ENCODE data around the gene PLEKHM2.

Gene PLEKHM2

DNA sequence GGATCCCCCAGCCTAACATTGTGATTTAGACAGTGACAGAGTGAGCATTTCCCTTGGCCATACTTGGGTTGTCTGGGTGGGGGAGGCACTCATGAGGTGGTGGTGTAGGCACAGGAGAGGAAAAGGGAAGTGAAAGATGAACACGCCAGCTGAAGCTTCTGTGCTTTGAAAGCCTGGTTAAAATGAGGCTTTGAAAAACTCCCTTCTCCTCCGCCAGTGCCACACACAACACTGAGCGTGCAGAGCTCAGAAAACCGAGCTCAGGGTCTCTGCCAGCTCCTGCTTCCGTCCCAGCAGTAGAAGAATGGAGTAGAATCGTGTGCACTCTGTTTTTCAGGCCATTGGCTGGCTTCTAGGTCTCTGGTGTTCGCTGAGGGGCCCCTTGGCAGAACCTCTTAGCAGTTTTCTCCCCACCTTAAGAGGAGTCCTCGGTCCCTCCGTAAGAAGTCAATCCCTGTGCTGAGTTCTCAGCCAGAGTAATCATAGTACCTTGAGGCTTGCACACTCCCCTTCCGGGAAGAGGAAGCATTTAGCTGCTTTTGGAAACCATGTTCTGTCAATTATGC is 12.9 kb downstream of the PLEKHM2 start:
- TF ChIP-seq, protein P1, sequence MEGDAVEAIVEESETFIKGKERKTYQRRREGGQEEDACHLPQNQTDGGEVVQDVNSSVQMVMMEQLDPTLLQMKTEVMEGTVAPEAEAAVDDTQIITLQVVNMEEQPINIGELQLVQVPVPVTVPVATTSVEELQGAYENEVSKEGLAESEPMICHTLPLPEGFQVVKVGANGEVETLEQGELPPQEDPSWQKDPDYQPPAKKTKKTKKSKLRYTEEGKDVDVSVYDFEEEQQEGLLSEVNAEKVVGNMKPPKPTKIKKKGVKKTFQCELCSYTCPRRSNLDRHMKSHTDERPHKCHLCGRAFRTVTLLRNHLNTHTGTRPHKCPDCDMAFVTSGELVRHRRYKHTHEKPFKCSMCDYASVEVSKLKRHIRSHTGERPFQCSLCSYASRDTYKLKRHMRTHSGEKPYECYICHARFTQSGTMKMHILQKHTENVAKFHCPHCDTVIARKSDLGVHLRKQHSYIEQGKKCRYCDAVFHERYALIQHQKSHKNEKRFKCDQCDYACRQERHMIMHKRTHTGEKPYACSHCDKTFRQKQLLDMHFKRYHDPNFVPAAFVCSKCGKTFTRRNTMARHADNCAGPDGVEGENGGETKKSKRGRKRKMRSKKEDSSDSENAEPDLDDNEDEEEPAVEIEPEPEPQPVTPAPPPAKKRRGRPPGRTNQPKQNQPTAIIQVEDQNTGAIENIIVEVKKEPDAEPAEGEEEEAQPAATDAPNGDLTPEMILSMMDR (IDR thresholded peaks at IDR 0.05): no peak

DNA sequence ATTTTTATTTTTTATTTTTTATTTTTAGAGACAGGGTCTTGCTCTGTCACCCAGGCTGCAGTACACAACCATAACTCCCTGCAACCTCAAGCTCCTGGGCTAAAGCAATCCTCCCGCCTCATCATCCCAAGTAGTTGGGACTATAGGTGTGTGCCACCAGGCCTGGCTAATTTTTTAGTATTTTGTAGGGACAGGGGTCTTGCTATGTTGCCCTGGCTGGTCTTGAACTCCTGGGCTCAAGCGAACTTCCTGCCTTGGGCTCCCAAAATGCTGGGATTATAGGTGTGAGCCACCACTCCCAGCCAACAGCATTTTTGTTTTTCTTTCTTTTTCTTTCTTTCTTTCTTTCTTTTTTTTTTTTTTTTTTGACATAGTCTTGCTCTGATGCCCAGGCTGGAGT is 14.1 kb downstream of the PLEKHM2 start:
- TF ChIP-seq, protein P1 (IDR thresholded peaks at IDR 0.05): no peak

DNA sequence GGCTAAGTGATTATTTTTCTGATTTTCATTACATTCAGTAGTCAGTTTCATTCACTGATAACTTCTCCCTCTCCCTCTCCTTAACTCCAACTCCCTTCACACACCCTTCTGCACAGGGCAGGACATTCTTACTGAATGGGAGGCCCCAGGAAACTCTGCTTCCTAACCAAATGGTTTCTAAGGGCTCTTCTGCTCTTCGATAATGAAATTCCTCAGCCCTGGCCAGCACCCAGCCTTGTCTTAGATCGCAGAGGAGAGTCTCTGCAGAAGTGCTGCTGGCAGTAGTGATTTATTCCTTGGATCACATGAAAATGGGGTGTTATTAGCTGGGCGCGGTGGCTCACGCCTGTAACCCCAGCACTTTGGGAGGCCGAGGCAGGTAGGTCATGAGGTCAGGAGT is 16.4 kb downstream of the PLEKHM2 start:
- TF ChIP-seq, protein P1 (IDR thresholded peaks at IDR 0.05): no peak

DNA sequence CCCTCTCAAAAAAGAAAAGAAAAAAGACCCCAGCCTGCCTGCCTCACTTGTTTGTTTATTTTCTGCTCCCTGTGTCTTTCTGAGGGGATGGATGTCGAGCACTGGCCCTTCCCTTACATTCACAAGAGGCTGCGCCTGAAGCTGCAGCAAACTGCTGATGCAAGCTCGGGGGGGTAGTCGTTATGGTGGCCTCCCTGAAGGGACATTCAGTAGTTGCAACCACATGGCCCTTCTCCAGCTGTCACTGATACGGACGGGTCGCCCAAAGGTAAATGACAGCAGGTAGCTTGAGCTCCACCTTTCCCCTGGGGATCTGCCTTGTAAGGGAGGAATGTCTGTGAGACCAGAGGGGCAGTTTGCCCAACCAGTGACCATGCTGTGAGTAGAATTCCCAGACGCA is 17.7 kb downstream of the PLEKHM2 start:
- TF ChIP-seq, protein P1 (IDR thresholded peaks at IDR 0.05): no peak

DNA sequence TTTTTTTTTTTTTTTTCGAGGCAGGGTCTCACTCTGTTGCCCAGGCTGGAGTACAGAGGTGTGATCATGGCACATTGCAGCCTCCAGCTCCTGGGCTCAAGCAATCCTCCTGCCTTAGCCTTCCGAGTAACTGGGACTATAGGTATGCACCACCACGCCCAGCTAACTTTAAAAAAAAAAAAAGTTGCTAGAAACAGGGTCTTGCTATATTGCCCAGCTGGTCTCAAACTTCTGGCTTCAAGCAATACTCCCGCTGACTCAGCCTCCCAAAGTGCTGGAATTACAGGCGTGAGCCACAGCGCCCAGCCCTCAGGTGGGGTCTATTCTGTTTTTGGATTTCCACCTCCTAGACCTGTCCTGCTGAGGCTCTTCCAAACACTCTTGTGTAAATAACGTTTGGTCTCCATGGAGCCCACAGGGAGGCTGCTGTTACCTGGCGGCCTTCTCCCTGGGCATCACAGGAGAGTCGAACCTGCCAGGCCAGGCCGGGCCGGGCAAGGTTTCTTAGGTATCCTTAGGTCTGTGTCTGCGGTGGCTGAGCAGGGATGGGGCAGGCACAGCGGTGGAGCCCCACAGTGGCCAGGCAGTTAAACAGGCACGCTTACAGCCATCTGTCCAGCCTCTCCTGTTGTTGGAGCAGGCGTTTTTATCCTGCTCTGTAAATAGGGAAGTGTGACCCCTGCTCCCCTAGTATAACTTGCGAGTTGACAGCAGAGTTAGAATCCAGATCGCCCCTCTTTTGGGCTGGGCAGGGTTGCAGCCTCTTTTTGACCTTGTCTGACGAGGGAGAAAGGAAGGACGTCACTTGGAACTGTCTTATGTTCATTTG is 18.8 kb downstream of the PLEKHM2 start:
- TF ChIP-seq, protein P1 (IDR thresholded peaks at IDR 0.05): no peak

DNA sequence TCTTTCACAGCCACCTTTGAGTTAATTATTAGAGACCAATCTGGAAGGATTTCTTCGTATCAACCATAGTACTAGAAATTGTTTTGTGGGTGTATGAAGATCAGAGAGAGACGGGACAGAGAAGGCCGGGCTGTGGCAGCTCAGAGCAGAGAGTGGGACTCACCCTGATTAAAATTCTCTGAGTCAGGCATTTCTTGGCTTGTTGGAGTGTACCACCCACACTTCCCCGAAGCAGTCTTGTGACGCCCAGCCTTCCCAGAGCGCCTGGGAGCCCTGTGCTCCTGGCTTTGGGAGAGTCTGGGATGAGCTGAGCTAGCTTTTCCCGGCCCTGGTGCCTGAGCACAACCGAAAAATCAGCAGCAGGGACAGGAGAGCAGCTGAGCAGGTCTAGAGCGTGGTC is 19.4 kb downstream of the PLEKHM2 start:
- TF ChIP-seq, protein P1 (IDR thresholded peaks at IDR 0.05): no peak

DNA sequence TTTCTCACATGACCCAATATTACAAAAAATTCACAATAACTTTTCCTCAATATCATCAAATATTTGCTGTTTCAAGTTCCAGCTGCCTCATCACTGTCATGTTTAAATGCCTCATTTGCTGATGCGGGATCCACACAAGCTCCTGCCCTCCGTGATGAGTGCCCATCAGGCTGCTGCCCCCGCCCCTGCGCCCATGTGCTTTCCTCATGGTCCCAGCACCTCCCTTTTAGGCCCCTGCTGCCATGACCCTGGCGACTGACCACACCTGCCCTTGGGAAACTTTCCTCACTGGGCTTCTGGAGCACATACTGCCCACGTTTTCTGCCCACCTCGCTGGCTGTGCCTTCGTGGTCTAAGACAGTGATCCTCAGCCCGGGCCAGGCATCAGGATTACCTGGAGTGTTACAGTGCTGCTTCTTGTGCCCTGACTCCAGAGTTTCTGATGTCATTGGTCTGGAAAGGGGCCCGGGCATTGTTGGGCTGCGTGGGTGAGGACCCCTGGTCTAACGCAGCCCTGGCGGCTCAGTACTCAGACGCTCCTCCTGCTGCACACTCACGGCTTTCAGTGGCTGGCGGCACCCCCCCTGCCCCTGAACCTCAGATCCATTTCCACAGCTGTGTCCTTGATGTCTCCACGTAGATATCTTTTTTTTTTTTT is 20.5 kb downstream of the PLEKHM2 start:
- TF ChIP-seq, protein P1 (IDR thresholded peaks at IDR 0.05): no peak

Measured in LNCAP (cell line).